ENCODE data around the gene DIP2A. TPM values are rescaled to one million over a fixed set of nuclear protein-coding genes. Genes with fewer than 3 reads are reported as not detected.

DIP2A gene
- total RNA-seq, 2 donors from 2014 or later, result 50.1 to 53.4 TPM

- Mint-ChIP-seq H3K27ac (peak overlapping the region; percentile 35), H3K9me3 (no peaks in the 10 kb centered on the region), H3K4me1 (ENCODE audit: low read depth) (peaks cover 10% of the 10 kb centered on the region), H3K4me3 (peak overlapping the region in 1 of 2 donors; percentile 47), H3K27me3 (ENCODE audit: low read depth) (no peaks in the 10 kb centered on the region), H3K36me3 (ENCODE audit: insufficient read depth in 2 of 2) (peaks cover 2 to 5% of the 10 kb centered on the region in 2 donors)
- DNase-seq (no peak), ATAC-seq (replicated peaks in 1 of 2) (peak; percentile 51 to 89)
Measured at GRCh38 chr21:46483300-46484295, 24.9 kb downstream of the DIP2A start.

GRCh38 chr21:46486481-46487126 is 27.9 kb downstream of the DIP2A start:
- H3K4me3 Mint-ChIP-seq, result no peak overlapping the region

GRCh38 chr21:46489162-46489663 is 30.5 kb downstream of the DIP2A start:
- Mint-ChIP-seq H3K4me3 (no peak overlapping the region), H3K27ac (no peak overlapping the region), H3K9me3 (no peaks in the 10 kb centered on the region), H3K36me3 (ENCODE audit: insufficient read depth in 2 of 2) (peaks cover 10 to 21% of the 10 kb centered on the region in 2 donors), H3K27me3 (ENCODE audit: low read depth) (no peaks in the 10 kb centered on the region), H3K4me1 (ENCODE audit: low read depth) (no peaks in the 10 kb centered on the region)
- DNase-seq (no peak), ATAC-seq (replicated peaks in 1 of 2) (peak in 1 of 2 donors; percentile 21)

More at GRCh38 chr21:46486481-46487126, 27.9 kb downstream of the DIP2A start:
- Mint-ChIP-seq H3K4me1 (ENCODE audit: low read depth) (peaks cover 10% of the 10 kb centered on the region), H3K9me3 (no peaks in the 10 kb centered on the region), H3K27me3 (ENCODE audit: low read depth) (no peaks in the 10 kb centered on the region), H3K36me3 (ENCODE audit: insufficient read depth in 2 of 2) (peaks cover 3 to 6% of the 10 kb centered on the region in 2 donors), H3K27ac (peak overlapping the region; percentile 78)
- no peak for ATAC-seq (replicated peaks in 1 of 2)
- DNase-seq, result no peak

- Mint-ChIP-seq H3K36me3 (ENCODE audit: insufficient read depth in 2 of 2) (peaks cover 12 to 27% of the 10 kb centered on the region in 2 donors), H3K27me3 (ENCODE audit: low read depth) (no peaks in the 10 kb centered on the region), H3K4me3 (no peak overlapping the region), H3K27ac (no peak overlapping the region), H3K9me3 (no peaks in the 10 kb centered on the region), H3K4me1 (ENCODE audit: low read depth) (no peaks in the 10 kb centered on the region)
- ATAC-seq (replicated peaks in 1 of 2), result no peak
- no peak for DNase-seq
Measured at GRCh38 chr21:46489800-46490199, 31.1 kb downstream of the DIP2A start.

GRCh38 chr21:46491553-46491952 is 32.9 kb downstream of the DIP2A start:
- H3K27me3 Mint-ChIP-seq (ENCODE audit: low read depth), result no peaks in the 10 kb centered on the region
- ATAC-seq (replicated peaks in 1 of 2) (no peak), DNase-seq (no peak)
- H3K4me1 Mint-ChIP-seq (ENCODE audit: low read depth), result no peaks in the 10 kb centered on the region
- no peak overlapping the region for H3K4me3 Mint-ChIP-seq
- H3K9me3 Mint-ChIP-seq, result no peaks in the 10 kb centered on the region
- no peak overlapping the region for H3K27ac Mint-ChIP-seq
- H3K36me3 Mint-ChIP-seq (ENCODE audit: insufficient read depth in 2 of 2), result peaks cover 12 to 31% of the 10 kb centered on the region in 2 donors

GRCh38 chr21:46492851-46493250 is 34.2 kb downstream of the DIP2A start:
- no peaks in the 10 kb centered on the region for H3K4me1 Mint-ChIP-seq (ENCODE audit: low read depth)
- DNase-seq (no peak), ATAC-seq (replicated peaks in 1 of 2) (no peak)
- H3K27ac Mint-ChIP-seq, result no peak overlapping the region
- peaks cover 14 to 31% of the 10 kb centered on the region in 2 donors for H3K36me3 Mint-ChIP-seq (ENCODE audit: insufficient read depth in 2 of 2)
- no peaks in the 10 kb centered on the region for H3K27me3 Mint-ChIP-seq (ENCODE audit: low read depth)
- H3K9me3 Mint-ChIP-seq, result no peaks in the 10 kb centered on the region
- H3K4me3 Mint-ChIP-seq, result no peak overlapping the region

- peaks cover 14 to 33% of the 10 kb centered on the region in 2 donors for H3K36me3 Mint-ChIP-seq (ENCODE audit: insufficient read depth in 2 of 2)
- no peaks in the 10 kb centered on the region for H3K27me3 Mint-ChIP-seq (ENCODE audit: low read depth)
Measured at GRCh38 chr21:46493828-46494227, 35.1 kb downstream of the DIP2A start.

GRCh38 chr21:46498335-46499050 is 39.8 kb downstream of the DIP2A start:
- H3K4me3 Mint-ChIP-seq, result no peak overlapping the region
- no peak for DNase-seq
- peaks cover 15% of the 10 kb centered on the region for H3K4me1 Mint-ChIP-seq (ENCODE audit: low read depth)
- no peaks in the 10 kb centered on the region for H3K27me3 Mint-ChIP-seq (ENCODE audit: low read depth)
- no peak overlapping the region for H3K27ac Mint-ChIP-seq
- H3K36me3 Mint-ChIP-seq (ENCODE audit: insufficient read depth in 2 of 2), result peaks cover 7 to 22% of the 10 kb centered on the region in 2 donors
- no peaks in the 10 kb centered on the region for H3K9me3 Mint-ChIP-seq
- ATAC-seq (replicated peaks in 1 of 2), result peak in 1 of 2 donors; percentile 58

More at GRCh38 chr21:46493828-46494227, 35.1 kb downstream of the DIP2A start:
- Mint-ChIP-seq H3K4me1 (ENCODE audit: low read depth) (no peaks in the 10 kb centered on the region), H3K4me3 (no peak overlapping the region), H3K27ac (peak overlapping the region; percentile 44), H3K9me3 (no peaks in the 10 kb centered on the region)
- no peak for ATAC-seq (replicated peaks in 1 of 2)
- DNase-seq, result no peak

- H3K4me1 Mint-ChIP-seq (ENCODE audit: low read depth), result peaks cover 15% of the 10 kb centered on the region
- H3K36me3 Mint-ChIP-seq (ENCODE audit: insufficient read depth in 2 of 2), result peaks cover 8 to 10% of the 10 kb centered on the region in 2 donors
- H3K4me3 Mint-ChIP-seq, result peak overlapping the region in 1 of 2 donors; percentile 8
- peak overlapping the region; percentile 52 for H3K27ac Mint-ChIP-seq
- no peak for DNase-seq
- no peak for ATAC-seq (replicated peaks in 1 of 2)
- no peaks in the 10 kb centered on the region for H3K9me3 Mint-ChIP-seq
- H3K27me3 Mint-ChIP-seq (ENCODE audit: low read depth), result no peaks in the 10 kb centered on the region
Measured at GRCh38 chr21:46500224-46500861, 41.7 kb downstream of the DIP2A start.

GRCh38 chr21:46503922-46504550 is 45.3 kb downstream of the DIP2A start:
- peak in 1 of 2 donors; percentile 25 for ATAC-seq (replicated peaks in 1 of 2)
- Mint-ChIP-seq H3K36me3 (ENCODE audit: insufficient read depth in 2 of 2) (peaks cover 4 to 7% of the 10 kb centered on the region in 2 donors), H3K4me1 (ENCODE audit: low read depth) (peaks cover 28% of the 10 kb centered on the region), H3K4me3 (peak overlapping the region in 1 of 2 donors; percentile 69), H3K27ac (peak overlapping the region; percentile 81), H3K27me3 (ENCODE audit: low read depth) (no peaks in the 10 kb centered on the region), H3K9me3 (no peaks in the 10 kb centered on the region)
- no peak for DNase-seq

- DNase-seq (no peak), ATAC-seq (replicated peaks in 1 of 2) (no peak)
- H3K27me3 Mint-ChIP-seq (ENCODE audit: low read depth), result no peaks in the 10 kb centered on the region
- H3K4me1 Mint-ChIP-seq (ENCODE audit: low read depth), result peaks cover 28% of the 10 kb centered on the region
- H3K36me3 Mint-ChIP-seq (ENCODE audit: insufficient read depth in 2 of 2), result peaks cover 4 to 7% of the 10 kb centered on the region in 2 donors
- no peaks in the 10 kb centered on the region for H3K9me3 Mint-ChIP-seq
- peak overlapping the region in 1 of 2 donors; percentile 69 for H3K4me3 Mint-ChIP-seq
- H3K27ac Mint-ChIP-seq, result peak overlapping the region; percentile 60
Measured at GRCh38 chr21:46504666-46505065, 46.0 kb downstream of the DIP2A start.

GRCh38 chr21:46507562-46507961 is 48.9 kb downstream of the DIP2A start:
- H3K27me3 Mint-ChIP-seq (ENCODE audit: low read depth), result no peaks in the 10 kb centered on the region
- H3K4me3 Mint-ChIP-seq, result no peak overlapping the region
- DNase-seq (no peak), ATAC-seq (replicated peaks in 1 of 2) (no peak)
- peaks cover 5 to 7% of the 10 kb centered on the region in 2 donors for H3K36me3 Mint-ChIP-seq (ENCODE audit: insufficient read depth in 2 of 2)
- no peaks in the 10 kb centered on the region for H3K9me3 Mint-ChIP-seq
- peaks cover 13% of the 10 kb centered on the region for H3K4me1 Mint-ChIP-seq (ENCODE audit: low read depth)
- peak overlapping the region; percentile 29 for H3K27ac Mint-ChIP-seq
